Keratinocyte (primary cell): ENCODE data around the gene NUP214. TPM values are rescaled to one million over a fixed set of nuclear protein-coding genes. Genes with fewer than 3 reads are reported as not detected.
A peak's percentile ranks its signal among the peaks of the same experiment; 100 is the strongest.

Source experiments
- DNase-seq: peaks from one replicate; pipeline ENCODE4 v3.0.0-alpha.2; 2011; ENCODE audit warnings: low read depth, missing footprints, low spot score
- FAIRE-seq: peaks from 2 replicates; lab custom pipeline; 2011; peaks lifted over from hg19 to GRCh38; lab: Jason Lieb, UNC
- H2AFZ ChIP-seq: 2 replicates; pipeline ENCODE4 v1.6.0; 2012; ENCODE audit warnings: low read length, control low read depth, inconsistent platforms; ENCODE audit not compliant: control insufficient read depth
- H3K27ac ChIP-seq: 2 replicates; pipeline ENCODE4 v1.5.1; 2011; ENCODE audit warnings: low read length; ENCODE audit not compliant: control insufficient read depth, insufficient read depth
- H3K27me3 ChIP-seq: 3 replicates; pipeline ENCODE4 v1.6.0; 2011; ENCODE audit warnings: low read length; ENCODE audit not compliant: control insufficient read depth, insufficient read depth; ENCODE audit errors: extremely low read depth
- H3K36me3 ChIP-seq, 2 experiments: 2 replicates in 1 of 2; 3 replicates in 1 of 2; pipeline ENCODE4 v1.5.1; 2011; ENCODE audit warnings: low read length in 2 of 2, mild to moderate bottlenecking in 1 of 2; ENCODE audit not compliant: control insufficient read depth in 2 of 2, insufficient read depth in 2 of 2; ENCODE audit errors: extremely low read depth in 1 of 2
- H3K4me1 ChIP-seq: 3 replicates; pipeline ENCODE4 v1.5.1; 2011; ENCODE audit warnings: low read length; ENCODE audit not compliant: control insufficient read depth, insufficient read depth; ENCODE audit errors: extremely low read depth
- H3K4me2 ChIP-seq: 3 replicates; pipeline ENCODE4 v1.6.0; 2011; ENCODE audit warnings: low read depth, low read length; ENCODE audit not compliant: control insufficient read depth, insufficient read depth; ENCODE audit errors: extremely low read depth
- H3K4me3 ChIP-seq, 3 experiments: fragments of 200-600 bp in 1 of 3; sonication (generic) in 1 of 3; 2 replicates in 2 of 3; 3 replicates in 1 of 3; pipeline ENCODE4 v1.5.1; 2011 to 2016; ENCODE audit warnings: low read length in 3 of 3, mild to moderate bottlenecking in 3 of 3, control low read depth in 2 of 3, inconsistent platforms in 1 of 3, low read depth in 1 of 3, mixed read lengths in 1 of 3, mixed run types in 1 of 3, moderate library complexity in 1 of 3; ENCODE audit not compliant: control insufficient read depth in 2 of 3, insufficient read depth in 2 of 3; ENCODE audit errors: extremely low read depth in 1 of 3
- H3K79me2 ChIP-seq: 2 replicates; pipeline ENCODE4 v1.6.0; 2012; ENCODE audit warnings: low read length; ENCODE audit not compliant: control insufficient read depth, insufficient read depth
- H3K9ac ChIP-seq: 3 replicates; pipeline ENCODE4 v1.6.0; 2011; ENCODE audit warnings: low read length; ENCODE audit not compliant: control insufficient read depth, insufficient read depth; ENCODE audit errors: extremely low read depth
- H3K9me1 ChIP-seq: 3 replicates; pipeline ENCODE4 v1.6.0; 2011; ENCODE audit warnings: low read length; ENCODE audit not compliant: control insufficient read depth, insufficient read depth; ENCODE audit errors: extremely low read depth
- H3K9me3 ChIP-seq: 2 replicates; pipeline ENCODE4 v1.5.1; 2012; ENCODE audit warnings: low read depth, low read length; ENCODE audit not compliant: control insufficient read depth
- H4K20me1 ChIP-seq: 3 replicates; pipeline ENCODE4 v1.6.0; 2011; ENCODE audit warnings: low read length; ENCODE audit not compliant: control insufficient read depth, insufficient read depth; ENCODE audit errors: extremely low read depth
- CTCF ChIP-seq, 3 experiments: IDR thresholded peaks in 1 of 3; conservative IDR thresholded peaks in 1 of 3; optimal IDR thresholded peaks in 1 of 3; 2 replicates in 2 of 3; 3 replicates in 1 of 3; pipeline versions ENCODE3 to v1.5.1; 2011; ENCODE audit warnings: low read length in 3 of 3, mild to moderate bottlenecking in 3 of 3, moderate library complexity in 2 of 3, control low read depth in 1 of 3, inconsistent platforms in 1 of 3; ENCODE audit not compliant: insufficient read depth in 2 of 3; ENCODE audit errors: extremely low read depth in 1 of 3
- EZH2 ChIP-seq: IDR thresholded peaks from one replicate; pipeline ENCODE4 v1.6.1; 2012; ENCODE audit warnings: inconsistent platforms, mild to moderate bottlenecking, low read length, moderate library complexity
- dilution Hi-C: fragments of 300-500 bp; cut with MboI; formaldehyde crosslinking; loops from one replicate; pipeline ENCODE4 v1.7.0; 2020; ENCODE audit warnings: low sequenced_read_pairs; ENCODE audit not compliant: extremely low pct_ligation_motif_present
- polyA plus RNA-seq, 5 experiments: library from polyadenylated mRNA; depleted of rRNA in 3 of 5; stranded (reverse) in 3 of 5; stranded (forward) in 1 of 5; unstranded in 1 of 5; fragments of >200 nt; gene quantifications; 1 replicate in 1 of 5; 2 replicates in 3 of 5; 3 replicates in 1 of 5; pipeline versions ENCODE4 v1.2.1 to v1.2.3, GENCODE V29; 2011 to 2012; ENCODE audit warnings: missing spikeins in 2 of 5, low read depth in 1 of 5, low replicate concordance in 1 of 5

Gene NUP214
- polyA plus RNA-seq, 1 donor (not counting 4 experiments of a cell fraction or from before 2014, with no cell fraction given), result 7.3 TPM

GRCh38 chr9:131122158-131122557, 3.2 kb upstream of the NUP214 start:
- no peak overlapping the region for H3K27ac ChIP-seq
- peaks cover 10% of the 10 kb centered on the region for H3K4me1 ChIP-seq
- dilution Hi-C loops, result no loop called here
- no peaks in the 10 kb centered on the region for H4K20me1 ChIP-seq
- no peaks in the 10 kb centered on the region for H3K9me3 ChIP-seq
- peaks cover 19% of the 10 kb centered on the region for H3K79me2 ChIP-seq
- H3K9ac ChIP-seq, result no peak overlapping the region
- H3K27me3 ChIP-seq, result no peaks in the 10 kb centered on the region
- no peak overlapping the region for H2AFZ ChIP-seq
- DNase-seq (no peak), FAIRE-seq (no peak)
- peaks cover 2% of the 10 kb centered on the region for H3K9me1 ChIP-seq
- no peak overlapping the region for H3K4me3 ChIP-seq
- H3K4me2 ChIP-seq, result no peak overlapping the region
- no peak for TF ChIP-seq CTCF (optimal IDR thresholded peaks at IDR 0.05 in 1 of 3, IDR thresholded peaks at IDR 0.05 in 1 of 3, conservative IDR thresholded peaks at IDR 0.05 in 1 of 3; ENCODE audit: extremely low read depth in 1 of 3, insufficient read depth in 2 of 3, low read length in 3 of 3)
- no peak for TF ChIP-seq EZH2
- peaks cover 0 to 3% of the 10 kb centered on the region in 2 experiments for H3K36me3 ChIP-seq

GRCh38 chr9:131125038-131125287, 423 bp upstream of the NUP214 start:
- H3K27ac ChIP-seq, result peak overlapping the region; percentile 94
- H2AFZ ChIP-seq, result peak overlapping the region; percentile 83
- peak overlapping the region; percentile 97 for H3K9ac ChIP-seq
- DNase-seq (no peak), FAIRE-seq (no peak)
- H3K9me1 ChIP-seq, result peaks cover 2% of the 10 kb centered on the region
- TF ChIP-seq EZH2 (no peak), CTCF (optimal IDR thresholded peaks at IDR 0.05 in 1 of 3, IDR thresholded peaks at IDR 0.05 in 1 of 3, conservative IDR thresholded peaks at IDR 0.05 in 1 of 3; ENCODE audit: extremely low read depth in 1 of 3, insufficient read depth in 2 of 3, low read length in 3 of 3) (no peak)
- H3K27me3 ChIP-seq, result no peaks in the 10 kb centered on the region
- peaks cover 22% of the 10 kb centered on the region for H3K79me2 ChIP-seq
- peak overlapping the region; percentile 99 for H3K4me2 ChIP-seq
- H3K4me1 ChIP-seq, result peaks cover 10% of the 10 kb centered on the region
- peak overlapping the region; percentile 74 to 100 (median 93) for H3K4me3 ChIP-seq
- dilution Hi-C loops, result no loop called here
- H3K36me3 ChIP-seq, result peaks cover 6 to 11% of the 10 kb centered on the region in 2 experiments
- H3K9me3 ChIP-seq, result no peaks in the 10 kb centered on the region
- no peaks in the 10 kb centered on the region for H4K20me1 ChIP-seq
